Upper lobe of left lung (tissue), 6 donors: ENCODE results near the gene CHRNB1. TPM values are rescaled to one million over a fixed set of nuclear protein-coding genes. Genes with fewer than 3 reads are reported as not detected.

Experiments
- ATAC-seq, 2 donors: fragments of 200-7000 bp; cut with Tn5 transposase; one replicate each; pipeline ENCODE4 v1.9.1; 2022; ENCODE audit warnings: mild to moderate bottlenecking in 2 of 2, moderate library complexity in 2 of 2; ENCODE audit not compliant: low FRiP score in 2 of 2
- DNase-seq, 2 donors: peaks; one replicate each; pipeline ENCODE4 v3.0.0-alpha.2; 2019 to 2020
- H3K27ac ChIP-seq, 4 donors: fragments of 200-600 bp; sonication (generic); one replicate each; pipeline ENCODE4 v1.5.1; 2016 to 2019
- H3K27me3 ChIP-seq, 4 donors: fragments of 200-600 bp; sonication (generic); one replicate each; pipeline ENCODE4 v1.5.1; 2017 to 2019
- H3K36me3 ChIP-seq, 4 donors: fragments of 200-600 bp; sonication (generic); one replicate each; pipeline ENCODE4 v1.5.1; 2016 to 2019
- H3K4me1 ChIP-seq, 4 donors: fragments of 200-600 bp; sonication (generic); one replicate each; pipeline ENCODE4 v1.5.1; 2018 to 2019
- H3K4me3 ChIP-seq, 4 donors: fragments of 200-600 bp; sonication (generic); one replicate each; pipeline ENCODE4 v1.5.1; 2017 to 2019; ENCODE audit warnings: mild to moderate bottlenecking in 2 of 4, moderate library complexity in 1 of 4
- H3K9me3 ChIP-seq, 4 donors: fragments of 200-600 bp; sonication (generic); one replicate each; pipeline ENCODE4 v1.5.1; 2018 to 2019
- CTCF ChIP-seq, 6 experiments: fragments of 450-650 bp in 4 of 6; fragments of 200-600 bp in 2 of 6; sonication (generic) in 2 of 6; IDR thresholded peaks; one replicate each; pipeline ENCODE4 v1.5.1; 2016 to 2019; ENCODE audit warnings: antibody characterized with exemption in 6 of 6
- EP300 ChIP-seq, 4 donors: sonication (generic); formaldehyde crosslinking; IDR thresholded peaks; one replicate each; pipeline ENCODE4 v1.5.1; 2017; ENCODE audit warnings: antibody characterized with exemption in 4 of 4, control low read depth in 2 of 4
- POLR2A ChIP-seq, 4 donors: fragments of 450-650 bp; IDR thresholded peaks; one replicate each; pipeline ENCODE4 v1.5.1; 2016 to 2017; ENCODE audit warnings: antibody characterized with exemption in 4 of 4, mild to moderate bottlenecking in 2 of 4
- POLR2AphosphoS5 ChIP-seq, 2 donors: sonication (generic); formaldehyde crosslinking; IDR thresholded peaks; one replicate each; pipeline ENCODE4 v1.5.1; 2017; ENCODE audit warnings: antibody characterized with exemption in 2 of 2
- WGBS, 2 donors: methylation state at CpG; one replicate each; pipeline ENCODE4 v1.1.5; 2017 to 2018; 5-methylcytosine and 5-hydroxymethylcytosine counted together
- total RNA-seq, 6 donors: library from RNA; depleted of rRNA in 4 of 6; stranded (reverse); fragments of >200 nt in 4 of 6; gene quantifications; one replicate each; pipeline versions ENCODE4 v1.1.0 to v1.2.1, GENCODE V29; 2016 to 2021
- donor health status: DM: no; HTN: no; CAD: no; lungs with moderate emphysema.
- donor health status: DM: no; HTN: yes; CAD: no; lungs with severe emphysema.

CHRNB1 gene
- total RNA-seq, 6 donors from 2014 or later: 1.9 to 11.5 (median 7.0) TPM

DNA sequence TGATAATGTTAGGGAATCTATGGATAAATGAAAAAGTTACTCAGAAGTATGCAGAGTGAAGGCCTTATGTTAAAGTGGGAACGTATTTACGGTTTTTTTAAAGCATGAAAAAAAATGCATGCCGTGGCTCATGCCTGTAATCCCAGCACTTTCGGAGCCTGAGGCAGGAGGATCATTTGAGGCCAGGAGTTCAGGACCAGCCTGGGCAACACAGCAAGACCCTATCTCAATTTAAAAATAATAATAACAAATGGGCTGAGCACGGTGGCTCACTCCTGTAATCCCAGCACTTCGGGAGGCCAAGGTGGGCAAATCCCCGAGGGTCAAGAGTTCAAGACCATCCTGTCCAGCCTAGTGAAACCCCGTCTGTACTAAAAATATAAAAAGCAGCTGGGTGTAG is 45.3 kb downstream of the CHRNB1 start:
- peaks cover 0 to 3% (median under 1%) of the 10 kb centered on the region in 4 donors for H3K36me3 ChIP-seq
- no peaks in the 10 kb centered on the region for H3K9me3 ChIP-seq
- peaks cover 32 to 73% (median 36%) of the 10 kb centered on the region in 4 donors for H3K4me1 ChIP-seq
- H3K27me3 ChIP-seq: no peaks in the 10 kb centered on the region
- H3K4me3 ChIP-seq: no peak overlapping the region
- TF ChIP-seq POLR2A (IDR thresholded peaks at IDR 0.05) (no peak), POLR2AphosphoS5 (IDR thresholded peaks at IDR 0.05) (no peak)
- WGBS, 2 donors: 73 to 80% methylated on average over 8 of the region's 8 CpGs
- no peak overlapping the region for H3K27ac ChIP-seq
- ATAC-seq: no peak
- DNase-seq: no peak

GRCh38 chr17:7491583-7491982 is 46.7 kb downstream of the CHRNB1 start:
- 100% methylated on average over 1 of the region's 1 CpG for WGBS, 2 donors

GRCh38 chr17:7493941-7494340 is 49.1 kb downstream of the CHRNB1 start:
- Histone ChIP-seq H3K27ac (no peak overlapping the region), H3K9me3 (no peaks in the 10 kb centered on the region), H3K27me3 (no peaks in the 10 kb centered on the region), H3K4me1 (peaks cover 4 to 58% (median 15%) of the 10 kb centered on the region in 4 donors), H3K36me3 (peaks cover 22 to 36% (median 35%) of the 10 kb centered on the region in 4 donors), H3K4me3 (no peak overlapping the region)
- no peak for TF ChIP-seq EP300 (IDR thresholded peaks at IDR 0.05)
- no peak for TF ChIP-seq POLR2AphosphoS5 (IDR thresholded peaks at IDR 0.05)
- no peak for TF ChIP-seq POLR2A (IDR thresholded peaks at IDR 0.05)
- no peak for TF ChIP-seq CTCF (IDR thresholded peaks at IDR 0.05)
- no peak for DNase-seq
- 94 to 97% methylated on average over 3 of the region's 3 CpGs for WGBS, 2 donors
- ATAC-seq: no peak

More at GRCh38 chr17:7491583-7491982, 46.7 kb downstream of the CHRNB1 start:
- Histone ChIP-seq H3K4me1 (peaks cover 18 to 68% (median 28%) of the 10 kb centered on the region in 4 donors), H3K27me3 (no peaks in the 10 kb centered on the region), H3K9me3 (no peaks in the 10 kb centered on the region), H3K4me3 (no peak overlapping the region), H3K36me3 (peaks cover 4 to 13% (median 11%) of the 10 kb centered on the region in 4 donors), H3K27ac (no peak overlapping the region)
- ATAC-seq (no peak), DNase-seq (no peak)
- no peak for TF ChIP-seq EP300 (IDR thresholded peaks at IDR 0.05)
- TF ChIP-seq POLR2AphosphoS5 (IDR thresholded peaks at IDR 0.05): no peak
- no peak for TF ChIP-seq CTCF (IDR thresholded peaks at IDR 0.05)

GRCh38 chr17:7495906-7496434 is 51.1 kb downstream of the CHRNB1 start:
- WGBS, 2 donors: 88 to 92% methylated on average over 11 to 12 of the region's 12 CpGs
- Histone ChIP-seq H3K4me1 (peaks cover 0 to 39% (median 11%) of the 10 kb centered on the region in 4 donors), H3K27me3 (no peaks in the 10 kb centered on the region), H3K27ac (peak overlapping the region in 3 of 4 donors; percentile 11 to 58 (median 21)), H3K36me3 (peaks cover 39 to 57% (median 54%) of the 10 kb centered on the region in 4 donors), H3K9me3 (no peaks in the 10 kb centered on the region), H3K4me3 (no peak overlapping the region)
- DNase-seq (no peak), ATAC-seq (no peak)
- TF ChIP-seq CTCF (IDR thresholded peaks at IDR 0.05): no peak
- no peak for TF ChIP-seq EP300 (IDR thresholded peaks at IDR 0.05)
- TF ChIP-seq POLR2A (IDR thresholded peaks at IDR 0.05): no peak
- no peak for TF ChIP-seq POLR2AphosphoS5 (IDR thresholded peaks at IDR 0.05)

GRCh38 chr17:7496470-7497183 is 51.8 kb downstream of the CHRNB1 start:
- peak in 1 of 2 donors; percentile 9 for ATAC-seq
- TF ChIP-seq CTCF (IDR thresholded peaks at IDR 0.05): no peak
- Histone ChIP-seq H3K27me3 (no peaks in the 10 kb centered on the region), H3K4me1 (peaks cover 0 to 33% (median 11%) of the 10 kb centered on the region in 4 donors), H3K9me3 (no peaks in the 10 kb centered on the region), H3K27ac (peak overlapping the region in 3 of 4 donors; percentile 11 to 58 (median 21)), H3K36me3 (peaks cover 45 to 63% (median 60%) of the 10 kb centered on the region in 4 donors), H3K4me3 (no peak overlapping the region)
- DNase-seq: no peak
- 82% methylated on average over 17 to 20 of the region's 20 CpGs for WGBS, 2 donors
